Activated CD8-positive, alpha-beta T cell treated with anti-CD3 and anti-CD28 coated beads for 36 hours (primary cell): ENCODE results near the gene INTS6. TPM values are rescaled to one million over a fixed set of nuclear protein-coding genes. Genes with fewer than 3 reads are reported as not detected.

ENCODE experiments used
- ATAC-seq: fragments of 200-7000 bp; cut with Tn5 transposase; one replicate; pipeline ENCODE4 v1.10.0; 2021; ENCODE audit warnings: mild to moderate bottlenecking, moderate library complexity
- CTCF ChIA-PET: fragments of 350-600 bp; sonication (Branson Sonifier 250); formaldehyde crosslinking; loops from one replicate; lab custom pipeline; 2021; ENCODE audit warnings: antibody characterized with exemption; lab: Charles Lee
- POLR2A ChIA-PET: fragments of 350-600 bp; sonication (Branson Sonifier 250); formaldehyde crosslinking; loops from one replicate; lab custom pipeline; 2021; ENCODE audit warnings: antibody characterized with exemption; lab: Charles Lee
- DNase-seq: peaks from one replicate; pipeline ENCODE4 v3.0.0-alpha.2; 2020
- H3K27ac Mint-ChIP-seq: one replicate; pipeline ENCODE4 v1.8.0; 2021; ENCODE audit warnings: mild to moderate bottlenecking, mixed read lengths
- H3K27me3 Mint-ChIP-seq: one replicate; pipeline ENCODE4 v1.8.0; 2021; ENCODE audit warnings: mixed read lengths
- H3K36me3 Mint-ChIP-seq: one replicate; pipeline ENCODE4 v1.8.0; 2021; ENCODE audit warnings: low read depth, mixed read lengths
- H3K4me1 Mint-ChIP-seq: one replicate; pipeline ENCODE4 v1.8.0; 2021; ENCODE audit warnings: low read depth, mixed read lengths
- H3K4me3 Mint-ChIP-seq: one replicate; pipeline ENCODE4 v1.8.0; 2021; ENCODE audit warnings: mild to moderate bottlenecking, moderate library complexity, mixed read lengths
- H3K9me3 Mint-ChIP-seq: one replicate; pipeline ENCODE4 v1.8.0; 2021; ENCODE audit warnings: mixed read lengths
- intact Hi-C: fragments of 100-400 bp; cut with micrococcal nuclease; formaldehyde crosslinking; loops from one replicate; pipeline ENCODE4 v1.10.0; 2022
- total RNA-seq, 2 experiments: library from RNA; stranded (reverse); gene quantifications; one replicate each; pipeline ENCODE4 v1.2.3, GENCODE V29; 2021
- TF ChIP-seq, protein P1 (sequence below): fragments of 200-600 bp; IDR thresholded peaks from one replicate; pipeline ENCODE4 v1.8.0; 2022; ENCODE audit warnings: antibody characterized with exemption, mild to moderate bottlenecking

The INTS6 gene
- total RNA-seq, 2 experiments from 2014 or later = 52.4 to 54.5 TPM

DNA sequence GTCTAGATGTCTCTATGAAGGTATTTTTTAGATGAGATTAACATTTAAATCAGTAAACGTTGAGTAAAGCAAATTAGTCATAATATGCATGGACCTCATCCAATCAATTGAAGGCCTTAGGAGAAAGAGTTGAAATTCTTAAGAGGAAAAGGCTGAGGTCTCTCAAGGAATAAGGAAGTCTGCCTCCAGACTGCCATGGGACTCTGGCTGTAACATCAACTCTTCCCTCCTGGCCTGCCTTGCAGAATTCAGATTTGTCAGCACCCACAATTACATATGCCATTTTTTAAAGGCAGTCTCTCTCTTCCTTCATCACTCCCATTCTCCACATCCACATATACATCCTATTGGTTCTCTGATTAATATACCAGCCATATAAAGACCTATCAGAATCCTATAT, 28.8 kb upstream of the INTS6 start:
- H3K36me3 Mint-ChIP-seq = no peaks in the 10 kb centered on the region
- H3K4me3 Mint-ChIP-seq = no peak overlapping the region
- no peaks in the 10 kb centered on the region for H3K9me3 Mint-ChIP-seq
- no peak for ATAC-seq
- no peaks in the 10 kb centered on the region for H3K27me3 Mint-ChIP-seq
- ChIA-PET POLR2A (no interaction called here), CTCF (no interaction called here)
- DNase-seq = no peak
- intact Hi-C loops = no loop called here
- no peaks in the 10 kb centered on the region for H3K4me1 Mint-ChIP-seq
- TF ChIP-seq, protein P1, sequence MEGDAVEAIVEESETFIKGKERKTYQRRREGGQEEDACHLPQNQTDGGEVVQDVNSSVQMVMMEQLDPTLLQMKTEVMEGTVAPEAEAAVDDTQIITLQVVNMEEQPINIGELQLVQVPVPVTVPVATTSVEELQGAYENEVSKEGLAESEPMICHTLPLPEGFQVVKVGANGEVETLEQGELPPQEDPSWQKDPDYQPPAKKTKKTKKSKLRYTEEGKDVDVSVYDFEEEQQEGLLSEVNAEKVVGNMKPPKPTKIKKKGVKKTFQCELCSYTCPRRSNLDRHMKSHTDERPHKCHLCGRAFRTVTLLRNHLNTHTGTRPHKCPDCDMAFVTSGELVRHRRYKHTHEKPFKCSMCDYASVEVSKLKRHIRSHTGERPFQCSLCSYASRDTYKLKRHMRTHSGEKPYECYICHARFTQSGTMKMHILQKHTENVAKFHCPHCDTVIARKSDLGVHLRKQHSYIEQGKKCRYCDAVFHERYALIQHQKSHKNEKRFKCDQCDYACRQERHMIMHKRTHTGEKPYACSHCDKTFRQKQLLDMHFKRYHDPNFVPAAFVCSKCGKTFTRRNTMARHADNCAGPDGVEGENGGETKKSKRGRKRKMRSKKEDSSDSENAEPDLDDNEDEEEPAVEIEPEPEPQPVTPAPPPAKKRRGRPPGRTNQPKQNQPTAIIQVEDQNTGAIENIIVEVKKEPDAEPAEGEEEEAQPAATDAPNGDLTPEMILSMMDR = no peak
- H3K27ac Mint-ChIP-seq = no peak overlapping the region

DNA sequence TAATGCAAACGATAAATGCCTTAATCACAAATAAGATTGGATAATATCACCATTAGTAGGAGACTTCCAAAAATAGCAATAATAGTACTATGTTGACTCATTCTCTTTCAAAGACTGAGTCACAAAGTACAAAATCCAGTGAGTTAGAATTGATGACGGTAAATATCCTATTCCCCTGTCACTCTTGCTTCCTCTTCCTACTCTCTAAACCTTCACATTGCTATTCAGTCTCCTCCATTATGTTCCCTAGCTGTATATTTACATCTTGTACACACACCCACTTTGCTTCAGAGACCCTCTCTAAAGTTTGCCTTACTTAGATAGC, 26.3 kb upstream of the INTS6 start:
- H3K4me1 Mint-ChIP-seq = no peaks in the 10 kb centered on the region
- TF ChIP-seq, protein P1 = no peak
- ChIA-PET CTCF (no interaction called here), POLR2A (no interaction called here)
- no peaks in the 10 kb centered on the region for H3K9me3 Mint-ChIP-seq
- no peak overlapping the region for H3K4me3 Mint-ChIP-seq
- no peaks in the 10 kb centered on the region for H3K36me3 Mint-ChIP-seq
- no peak overlapping the region for H3K27ac Mint-ChIP-seq
- ATAC-seq = peak; percentile 34
- intact Hi-C loops = no loop called here
- no peak for DNase-seq
- H3K27me3 Mint-ChIP-seq = no peaks in the 10 kb centered on the region

DNA sequence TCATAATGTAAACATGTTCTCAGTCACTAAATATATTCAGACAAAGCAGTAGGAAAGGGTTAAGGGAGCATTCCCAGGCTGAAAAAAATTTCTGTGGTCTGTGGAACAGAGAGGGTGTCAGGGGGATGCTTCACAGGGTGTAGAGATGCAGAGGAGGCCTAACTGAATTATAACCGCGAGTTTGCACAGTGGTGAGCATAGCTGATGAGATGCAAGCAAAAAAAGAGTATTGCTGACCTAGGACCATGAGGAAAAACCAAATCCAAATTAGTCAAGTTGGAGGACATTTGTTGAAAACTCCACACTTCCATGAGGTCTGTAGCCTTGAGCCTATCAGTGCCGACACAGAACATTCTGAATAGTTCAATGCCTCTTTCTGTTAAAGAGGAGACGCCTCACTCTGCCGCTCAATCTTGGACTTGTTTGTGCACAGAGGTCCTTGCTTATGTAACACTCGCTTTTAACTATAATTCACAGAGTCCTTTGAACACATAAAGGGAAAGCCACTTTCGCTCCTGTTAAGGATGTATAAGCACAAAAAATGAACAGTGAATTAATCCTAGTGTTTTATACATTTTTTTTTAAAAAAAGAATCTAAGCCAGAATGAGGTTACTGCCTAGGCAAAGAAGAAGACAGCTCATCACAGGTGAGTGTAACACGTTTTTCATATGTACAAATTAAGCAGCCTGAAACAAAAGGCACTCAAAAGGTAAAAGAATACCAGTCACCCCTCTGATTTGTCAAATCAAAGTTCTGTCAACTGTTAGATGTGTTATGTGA, 25.8 kb upstream of the INTS6 start:
- no peak for DNase-seq
- TF ChIP-seq, protein P1 = no peak
- CTCF ChIA-PET = no interaction called here
- POLR2A ChIA-PET = no interaction called here
- Mint-ChIP-seq H3K36me3 (no peaks in the 10 kb centered on the region), H3K4me1 (no peaks in the 10 kb centered on the region), H3K9me3 (no peaks in the 10 kb centered on the region), H3K4me3 (no peak overlapping the region), H3K27ac (no peak overlapping the region), H3K27me3 (no peaks in the 10 kb centered on the region)
- intact Hi-C loops = no loop called here
- no peak for ATAC-seq

DNA sequence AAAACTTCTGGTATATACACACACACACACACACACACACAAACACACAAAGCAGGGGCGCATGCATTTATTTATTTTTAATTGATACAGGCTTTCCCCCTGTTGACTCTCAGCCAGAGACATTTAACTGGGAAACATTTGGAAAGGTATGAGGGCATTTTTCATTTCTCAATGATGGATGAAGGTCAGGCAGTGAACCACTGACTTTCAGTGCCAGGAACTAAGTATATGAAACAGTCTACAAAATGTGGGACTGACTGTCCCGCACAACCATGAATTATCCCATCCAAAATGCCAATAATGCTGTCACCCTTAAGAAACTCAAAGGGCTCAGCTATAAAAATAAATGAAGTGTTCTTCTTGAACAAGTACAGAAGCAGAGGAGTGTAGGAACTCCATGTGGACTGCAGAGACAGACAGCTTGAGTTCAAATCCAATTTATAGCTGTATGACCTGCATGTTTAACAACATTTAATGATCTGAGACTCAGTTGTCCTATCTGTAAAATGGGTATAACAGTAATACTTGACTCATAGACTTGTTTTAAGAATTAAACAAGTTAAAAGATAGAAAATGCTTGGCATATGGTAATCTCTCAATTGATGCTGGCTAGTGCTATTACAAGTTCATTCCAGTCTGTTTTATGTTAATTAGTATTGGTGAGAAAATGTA, 25.0 kb upstream of the INTS6 start:
- ChIA-PET CTCF (interaction anchor here (2.2 kb wide), 1 partner anchor 23 kb away, joined by 6 read pairs; no protein-coding TSS in a partner anchor), POLR2A (no interaction called here)
- Mint-ChIP-seq H3K27me3 (no peaks in the 10 kb centered on the region), H3K4me1 (no peaks in the 10 kb centered on the region), H3K9me3 (no peaks in the 10 kb centered on the region), H3K4me3 (no peak overlapping the region), H3K27ac (no peak overlapping the region), H3K36me3 (no peaks in the 10 kb centered on the region)
- DNase-seq = no peak
- TF ChIP-seq, protein P1 = no peak
- ATAC-seq = no peak
- intact Hi-C loops = no loop called here

DNA sequence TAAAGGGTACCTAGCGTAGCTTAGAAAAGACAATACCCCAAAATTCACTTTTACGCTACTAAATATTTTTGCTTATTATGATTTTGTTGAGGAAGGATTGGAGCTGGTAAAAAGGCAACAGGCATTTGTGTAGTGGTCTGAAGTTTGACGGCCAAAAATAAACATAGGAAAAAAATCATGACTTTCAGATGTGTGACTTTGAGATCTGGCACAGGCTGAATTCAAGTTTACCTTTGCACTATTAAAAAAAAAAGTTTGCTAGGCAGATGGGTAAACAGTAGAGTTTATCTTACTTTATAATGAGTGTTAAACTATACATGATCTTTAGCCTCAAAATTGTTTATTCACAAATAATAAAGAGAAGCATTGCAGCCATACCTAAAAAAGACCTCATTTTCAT, 24.3 kb upstream of the INTS6 start:
- no peak overlapping the region for H3K4me3 Mint-ChIP-seq
- TF ChIP-seq, protein P1 = no peak
- ChIA-PET POLR2A (no interaction called here), CTCF (interaction anchor here (0.8 to 2.2 kb wide), 3 partner anchors 9 to 22 kb away, joined by 3 to 6 read pairs (median 3); no protein-coding TSS in a partner anchor)
- intact Hi-C loops = no loop called here
- H3K27me3 Mint-ChIP-seq = no peaks in the 10 kb centered on the region
- DNase-seq (no peak), ATAC-seq (no peak)
- H3K27ac Mint-ChIP-seq = no peak overlapping the region
- H3K9me3 Mint-ChIP-seq = no peaks in the 10 kb centered on the region
- no peaks in the 10 kb centered on the region for H3K4me1 Mint-ChIP-seq
- H3K36me3 Mint-ChIP-seq = no peaks in the 10 kb centered on the region
